Endothelial cell of umbilical vein (primary cell): ENCODE measurements around the gene FGD3.

Experiments used
- CTCF ChIP-seq, 2 donors: IDR thresholded peaks; 1 replicate in 1 of 2; 2 replicates in 1 of 2; pipeline ENCODE4 v1.5.1; 2011; ENCODE audit warnings: low read length in 2 of 2, mild to moderate bottlenecking in 2 of 2, moderate library complexity in 2 of 2, control low read depth in 1 of 2, inconsistent platforms in 1 of 2, low read depth in 1 of 2; ENCODE audit not compliant: insufficient read depth in 1 of 2; ENCODE audit errors: extremely low read depth in 1 of 2
- JUN ChIP-seq: IDR thresholded peaks from 2 replicates; pipeline ENCODE4 v1.6.1; 2011; ENCODE audit warnings: borderline replicate concordance, low read depth; ENCODE audit not compliant: insufficient read length, insufficient read depth
- MAX ChIP-seq: IDR thresholded peaks from 2 replicates; pipeline ENCODE4 v1.6.1; 2011; ENCODE audit not compliant: insufficient read depth, insufficient read length
- POLR2A ChIP-seq: IDR thresholded peaks from 2 replicates; pipeline ENCODE4 v1.6.1; 2012; ENCODE audit warnings: low read depth, mild to moderate bottlenecking, control low read depth, low read length
- POLR2AphosphoS5 ChIP-seq: IDR thresholded peaks from 2 replicates; pipeline ENCODE4 v1.6.1; 2012; ENCODE audit warnings: low read depth, mild to moderate bottlenecking, control low read depth, low read length, moderate library complexity; ENCODE audit not compliant: insufficient read depth

- TF ChIP-seq CTCF (IDR thresholded peaks at IDR 0.05; ENCODE audit: extremely low read depth in 1 of 2, insufficient read depth in 1 of 2, low read depth in 1 of 2, low read length in 2 of 2): no peak
- TF ChIP-seq POLR2AphosphoS5: no peak
- TF ChIP-seq POLR2A: no peak
- TF ChIP-seq MAX: no peak
- TF ChIP-seq JUN: no peak
Observed at GRCh38 chr9:92947268-92948037, at the start of gene FGD3.
